Endothelial cell (in vitro differentiated cells): ENCODE results near the gene PAPPA. TPM values are rescaled to one million over a fixed set of nuclear protein-coding genes. Genes with fewer than 3 reads are reported as not detected.

ENCODE experiments used
- DNase-seq: peaks from one replicate; pipeline ENCODE4 v3.0.0; 2021; ENCODE audit warnings: low spot score
- H3K27ac Mint-ChIP-seq: one replicate; pipeline ENCODE4 v1.8.0; 2021; ENCODE audit warnings: mixed read lengths, inconsistent platforms; ENCODE audit not compliant: unreplicated experiment
- H3K27me3 Mint-ChIP-seq: one replicate; pipeline ENCODE4 v1.8.0; 2021; ENCODE audit warnings: mild to moderate bottlenecking, moderate library complexity, mixed read lengths, inconsistent platforms; ENCODE audit not compliant: unreplicated experiment
- H3K36me3 Mint-ChIP-seq: one replicate; pipeline ENCODE4 v1.8.0; 2021; ENCODE audit warnings: mild to moderate bottlenecking, low read depth, mixed read lengths, inconsistent platforms; ENCODE audit not compliant: unreplicated experiment
- H3K4me1 Mint-ChIP-seq: one replicate; pipeline ENCODE4 v1.8.0; 2021; ENCODE audit warnings: mild to moderate bottlenecking, mixed read lengths, inconsistent platforms; ENCODE audit not compliant: unreplicated experiment
- H3K4me3 Mint-ChIP-seq: one replicate; pipeline ENCODE4 v1.8.0; 2021; ENCODE audit warnings: mild to moderate bottlenecking, mixed read lengths, inconsistent platforms; ENCODE audit not compliant: unreplicated experiment
- H3K9me3 Mint-ChIP-seq: one replicate; pipeline ENCODE4 v1.8.0; 2021; ENCODE audit warnings: mixed read lengths, inconsistent platforms; ENCODE audit not compliant: unreplicated experiment
- total RNA-seq: library from RNA; stranded (reverse); fragmentation: NEBNext Ultra II Directional; extraction: Animal tissue kit (Norgen Biotek cat#: 25700); gene quantifications from one replicate; pipeline ENCODE4 v1.2.1, GENCODE V29; 2021; ENCODE audit not compliant: unreplicated experiment
- TF ChIP-seq, protein P1 (sequence below): fragments of 200-600 bp; sonication (generic); IDR thresholded peaks from one replicate; pipeline ENCODE4 v1.5.0; 2021; ENCODE audit warnings: antibody characterized with exemption; ENCODE audit not compliant: unreplicated experiment

Gene PAPPA
- total RNA-seq, 1 donor from 2014 or later = 1.4 TPM

DNA sequence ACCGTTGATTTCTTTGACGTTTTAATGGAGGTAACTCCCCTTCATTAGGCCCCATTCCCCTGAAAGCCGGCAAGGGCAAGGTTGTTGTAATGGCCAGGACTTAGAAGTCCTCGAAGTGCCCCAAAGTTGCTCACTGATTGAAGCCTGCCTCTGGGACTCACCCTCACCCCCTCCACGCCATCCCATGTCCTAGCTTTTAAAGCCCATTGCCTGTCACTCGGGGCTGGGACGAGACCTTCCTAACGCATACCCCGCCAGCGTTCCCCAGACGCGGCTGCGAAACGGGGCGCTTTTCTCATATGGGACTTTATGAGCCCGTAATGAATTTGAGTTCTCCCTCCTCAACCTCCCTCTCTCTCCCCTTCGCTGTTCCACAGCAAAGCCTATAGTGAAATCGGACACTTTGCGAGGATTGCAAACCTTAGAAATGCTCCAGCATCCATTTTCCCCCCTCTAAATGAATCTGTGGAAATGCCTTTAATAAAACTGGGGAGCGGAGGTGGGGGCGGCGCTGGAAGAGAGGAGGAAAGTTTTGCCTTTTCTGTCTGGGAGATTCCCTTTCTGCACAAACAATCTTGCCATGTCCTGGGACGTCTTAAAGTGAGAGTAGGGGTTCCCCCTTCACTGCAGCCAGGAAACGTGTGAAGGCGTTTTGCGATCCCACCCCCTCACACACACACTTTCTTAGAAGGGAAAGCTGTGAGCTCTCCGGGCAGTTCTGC, 1.5 kb downstream of the PAPPA start:
- Mint-ChIP-seq H3K4me1 (peaks cover 20% of the 10 kb centered on the region), H3K27me3 (peaks cover 10% of the 10 kb centered on the region)
- TF ChIP-seq, protein P1, sequence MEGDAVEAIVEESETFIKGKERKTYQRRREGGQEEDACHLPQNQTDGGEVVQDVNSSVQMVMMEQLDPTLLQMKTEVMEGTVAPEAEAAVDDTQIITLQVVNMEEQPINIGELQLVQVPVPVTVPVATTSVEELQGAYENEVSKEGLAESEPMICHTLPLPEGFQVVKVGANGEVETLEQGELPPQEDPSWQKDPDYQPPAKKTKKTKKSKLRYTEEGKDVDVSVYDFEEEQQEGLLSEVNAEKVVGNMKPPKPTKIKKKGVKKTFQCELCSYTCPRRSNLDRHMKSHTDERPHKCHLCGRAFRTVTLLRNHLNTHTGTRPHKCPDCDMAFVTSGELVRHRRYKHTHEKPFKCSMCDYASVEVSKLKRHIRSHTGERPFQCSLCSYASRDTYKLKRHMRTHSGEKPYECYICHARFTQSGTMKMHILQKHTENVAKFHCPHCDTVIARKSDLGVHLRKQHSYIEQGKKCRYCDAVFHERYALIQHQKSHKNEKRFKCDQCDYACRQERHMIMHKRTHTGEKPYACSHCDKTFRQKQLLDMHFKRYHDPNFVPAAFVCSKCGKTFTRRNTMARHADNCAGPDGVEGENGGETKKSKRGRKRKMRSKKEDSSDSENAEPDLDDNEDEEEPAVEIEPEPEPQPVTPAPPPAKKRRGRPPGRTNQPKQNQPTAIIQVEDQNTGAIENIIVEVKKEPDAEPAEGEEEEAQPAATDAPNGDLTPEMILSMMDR = no peak

DNA sequence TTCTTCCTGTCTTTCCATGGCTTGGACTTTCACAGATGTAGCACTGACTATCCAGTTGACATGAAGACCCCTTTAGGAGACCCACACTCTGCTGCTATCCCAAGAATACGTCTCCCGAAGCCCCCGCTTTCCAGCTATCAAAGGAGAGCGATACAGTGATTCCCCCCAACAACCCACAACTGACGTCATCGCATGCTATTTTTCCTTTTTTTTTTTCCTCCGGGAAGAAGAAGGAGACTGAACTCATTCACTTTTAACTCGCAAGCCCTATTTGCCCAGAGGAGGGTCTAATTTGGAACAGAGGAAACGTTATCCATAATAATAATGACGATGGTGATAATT, 2.1 kb downstream of the PAPPA start:
- DNase-seq = no peak
- Mint-ChIP-seq H3K4me3 (peak overlapping the region; percentile 87), H3K36me3 (no peaks in the 10 kb centered on the region), H3K27me3 (peaks cover 10% of the 10 kb centered on the region), H3K4me1 (peaks cover 20% of the 10 kb centered on the region), H3K9me3 (no peaks in the 10 kb centered on the region), H3K27ac (peak overlapping the region; percentile 28)
- TF ChIP-seq, protein P1 = no peak

More for the DNA sequence above, 1.5 kb downstream of the PAPPA start:
- Mint-ChIP-seq H3K36me3 (no peaks in the 10 kb centered on the region), H3K27ac (peak overlapping the region; percentile 13), H3K9me3 (no peaks in the 10 kb centered on the region), H3K4me3 (peak overlapping the region; percentile 87)
- DNase-seq = no peak

DNA sequence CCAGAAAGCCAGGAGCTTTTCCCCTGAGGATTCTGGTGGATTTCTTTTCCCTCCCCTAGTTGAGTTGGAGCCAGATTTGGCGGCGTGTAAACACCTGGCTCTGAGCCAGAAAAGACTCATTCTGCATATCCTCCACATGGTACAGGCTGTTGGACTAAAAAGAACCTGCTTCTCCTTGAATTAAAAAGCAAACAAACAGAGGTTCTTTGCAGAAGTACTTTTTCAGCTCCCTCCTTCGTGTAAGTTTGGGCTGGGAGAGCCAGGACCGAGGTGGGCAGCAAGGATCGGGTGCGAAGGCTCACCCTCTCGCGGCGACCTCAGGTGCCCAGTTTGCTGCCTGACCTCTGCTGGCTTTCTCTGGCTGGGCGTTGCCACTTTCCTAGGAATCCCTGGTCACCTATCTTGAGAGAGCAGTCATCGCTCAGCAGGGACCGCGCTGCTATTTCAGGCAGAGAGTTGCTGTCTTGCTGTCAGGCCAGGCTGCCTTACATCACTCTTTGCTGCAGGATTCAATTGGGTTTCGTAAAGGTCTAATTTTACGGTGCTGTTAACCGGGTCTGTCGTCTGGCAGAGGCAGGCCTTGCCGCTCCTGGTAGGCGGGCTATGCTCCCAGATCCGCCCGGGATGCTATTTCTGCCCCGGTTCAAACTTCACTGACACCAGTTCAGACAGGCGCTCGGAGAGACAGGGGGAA, 3.2 kb downstream of the PAPPA start:
- Mint-ChIP-seq H3K27me3 (peaks cover 10% of the 10 kb centered on the region), H3K27ac (no peak overlapping the region), H3K4me3 (no peak overlapping the region), H3K36me3 (no peaks in the 10 kb centered on the region), H3K4me1 (peaks cover 20% of the 10 kb centered on the region), H3K9me3 (no peaks in the 10 kb centered on the region)
- TF ChIP-seq, protein P1 = no peak
- DNase-seq = peak; percentile 22

DNA sequence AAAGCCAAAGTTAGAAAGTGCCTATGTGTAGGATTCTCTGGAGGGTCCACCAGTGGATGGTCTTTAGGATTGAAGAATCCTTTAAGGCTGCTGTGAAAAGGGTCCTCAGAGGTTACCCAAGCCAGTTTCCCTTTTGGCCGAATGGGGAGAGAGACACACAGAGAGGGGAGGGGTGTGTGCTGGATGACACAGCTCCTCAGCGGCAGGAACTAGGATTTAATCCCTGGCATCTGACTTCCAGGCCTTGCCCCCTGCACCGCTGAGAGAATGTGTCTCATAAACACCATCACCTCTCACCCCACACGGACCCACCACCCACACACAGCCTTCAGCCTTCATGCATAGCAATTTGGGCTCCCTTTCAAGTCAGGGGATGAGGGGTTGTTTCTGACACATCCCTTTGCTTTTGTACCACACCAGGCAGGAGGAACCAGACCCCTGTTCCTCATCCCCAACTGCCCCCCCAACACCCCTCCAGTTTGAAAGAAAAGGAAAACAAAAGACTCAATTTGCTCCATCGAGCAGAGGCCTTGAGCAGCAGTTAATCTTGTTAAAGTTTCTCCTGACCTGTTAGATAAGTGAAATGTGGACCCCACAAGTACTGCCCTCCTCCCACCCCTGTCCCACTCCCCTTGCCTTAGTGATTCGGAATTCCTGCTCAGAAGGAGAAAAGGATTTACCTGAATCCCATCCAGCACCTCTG, 4.0 kb downstream of the PAPPA start:
- Mint-ChIP-seq H3K36me3 (no peaks in the 10 kb centered on the region), H3K4me1 (peaks cover 20% of the 10 kb centered on the region), H3K4me3 (no peak overlapping the region), H3K9me3 (no peaks in the 10 kb centered on the region), H3K27me3 (peaks cover 10% of the 10 kb centered on the region), H3K27ac (no peak overlapping the region)
- DNase-seq = no peak
- TF ChIP-seq, protein P1 = no peak
